Smooth muscle cell (in vitro differentiated cells): ENCODE measurements around the gene ARID5B. TPM values are rescaled to one million over a fixed set of nuclear protein-coding genes. Genes with fewer than 3 reads are reported as not detected.

Source experiments
- DNase-seq: peaks from one replicate; lab custom pipeline; 2025; ENCODE audit not compliant: unreplicated experiment; lab: John Stamatoyannopoulos, UW
- H2AFZ ChIP-seq: fragments of 200-600 bp; sonication (generic); 2 replicates; pipeline ENCODE4 v1.6.0; 2016; ENCODE audit warnings: antibody characterized with exemption, low read depth, mild to moderate bottlenecking
- H3F3A ChIP-seq: fragments of 200-600 bp; sonication (generic); 2 replicates; pipeline ENCODE4 v1.6.0; 2017; ENCODE audit warnings: antibody characterized with exemption, low read depth
- H3K27ac ChIP-seq: fragments of 200-600 bp; sonication (generic); 2 replicates; pipeline ENCODE4 v1.5.1; 2016; ENCODE audit warnings: low read depth, mild to moderate bottlenecking
- H3K27me3 ChIP-seq: fragments of 200-600 bp; sonication (generic); 2 replicates; pipeline ENCODE4 v1.6.1; 2016; ENCODE audit warnings: low read depth, mild to moderate bottlenecking
- H3K36me3 ChIP-seq: fragments of 200-600 bp; sonication (generic); 2 replicates; pipeline ENCODE4 v1.5.1; 2016; ENCODE audit warnings: low read depth
- H3K4me1 ChIP-seq: fragments of 200-600 bp; sonication (generic); 2 replicates; pipeline ENCODE4 v1.5.1; 2016; ENCODE audit warnings: low read depth
- H3K4me2 ChIP-seq: fragments of 200-600 bp; sonication (generic); 2 replicates; pipeline ENCODE4 v1.6.0; 2016; ENCODE audit warnings: mild to moderate bottlenecking
- H3K4me3 ChIP-seq: fragments of 200-600 bp; sonication (generic); 2 replicates; pipeline ENCODE4 v1.5.1; 2016; ENCODE audit warnings: mild to moderate bottlenecking
- H3K79me2 ChIP-seq: fragments of 200-600 bp; sonication (generic); 2 replicates; pipeline ENCODE4 v1.6.0; 2016; ENCODE audit warnings: low read depth, mild to moderate bottlenecking
- H3K9ac ChIP-seq: fragments of 200-600 bp; sonication (generic); 2 replicates; pipeline ENCODE4 v1.6.0; 2016; ENCODE audit warnings: low read depth
- H3K9me3 ChIP-seq: fragments of 200-600 bp; sonication (generic); replicated peaks from 2 replicates; pipeline ENCODE4 v1.5.1; 2016; ENCODE audit warnings: low read depth
- H4K20me1 ChIP-seq: fragments of 200-600 bp; sonication (generic); 2 replicates; pipeline ENCODE4 v1.6.0; 2016; ENCODE audit warnings: low read depth
- CTCF ChIP-seq: fragments of 200-600 bp; sonication (generic); IDR thresholded peaks from 2 replicates; pipeline ENCODE4 v1.5.1; 2017; ENCODE audit warnings: borderline replicate concordance, mild to moderate bottlenecking, antibody characterized with exemption; ENCODE audit not compliant: insufficient read depth, poor library complexity, severe bottlenecking
- WGBS: methylation state at CpG from one replicate; pipeline ENCODE4 v1.1.7; 2016; ENCODE audit warnings: low lambda C conversion rate; 5-methylcytosine and 5-hydroxymethylcytosine counted together
- polyA plus RNA-seq: library from polyadenylated mRNA; unstranded; fragments of >200 nt; fragmentation: Nextera tagmentation; extraction: Ambion mirVana; gene quantifications from 2 replicates; pipeline ENCODE4 v1.2.1, GENCODE V29; 2016
- total RNA-seq: library from RNA; depleted of rRNA; stranded (reverse); fragments of >200 nt; gene quantifications from 2 replicates; pipeline ENCODE4 v1.2.3, GENCODE V29; 2014

The ARID5B gene
- total and polyA plus RNA-seq, 2 experiments from 2014 or later = 49.0 to 67.6 TPM

- no peaks in the 10 kb centered on the region for H3K36me3 ChIP-seq
- H3K4me3 ChIP-seq = no peak overlapping the region
- no peak for TF ChIP-seq CTCF
- no peaks in the 10 kb centered on the region for H3K27me3 ChIP-seq
- no peak overlapping the region for H2AFZ ChIP-seq
- 90% methylated on average over 2 of the region's 2 CpGs for WGBS
- no peak overlapping the region for H3K27ac ChIP-seq
- no peak overlapping the region for H3K4me2 ChIP-seq
- H3K79me2 ChIP-seq = peaks cover 62% of the 10 kb centered on the region
- H3F3A ChIP-seq = no peaks in the 10 kb centered on the region
- no peaks in the 10 kb centered on the region for H3K4me1 ChIP-seq
- H4K20me1 ChIP-seq = peaks cover 77% of the 10 kb centered on the region
- H3K9me3 ChIP-seq = no peaks in the 10 kb centered on the region
- DNase-seq = no peak
- no peak overlapping the region for H3K9ac ChIP-seq
These were observed 58.3 kb downstream of the ARID5B start for GRCh38 chr10:61959814-61960213.

GRCh38 chr10:61960396-61961120, 59.1 kb downstream of the ARID5B start:
- Histone ChIP-seq H3F3A (no peaks in the 10 kb centered on the region), H3K9ac (no peak overlapping the region), H4K20me1 (peaks cover 69% of the 10 kb centered on the region), H3K4me3 (no peak overlapping the region), H3K79me2 (peaks cover 62% of the 10 kb centered on the region), H2AFZ (no peak overlapping the region), H3K4me2 (no peak overlapping the region), H3K9me3 (no peaks in the 10 kb centered on the region), H3K27me3 (no peaks in the 10 kb centered on the region), H3K4me1 (no peaks in the 10 kb centered on the region), H3K27ac (no peak overlapping the region), H3K36me3 (no peaks in the 10 kb centered on the region)
- no peak for TF ChIP-seq CTCF
- 93% methylated on average over 2 of the region's 2 CpGs for WGBS
- DNase-seq = no peak

DNA sequence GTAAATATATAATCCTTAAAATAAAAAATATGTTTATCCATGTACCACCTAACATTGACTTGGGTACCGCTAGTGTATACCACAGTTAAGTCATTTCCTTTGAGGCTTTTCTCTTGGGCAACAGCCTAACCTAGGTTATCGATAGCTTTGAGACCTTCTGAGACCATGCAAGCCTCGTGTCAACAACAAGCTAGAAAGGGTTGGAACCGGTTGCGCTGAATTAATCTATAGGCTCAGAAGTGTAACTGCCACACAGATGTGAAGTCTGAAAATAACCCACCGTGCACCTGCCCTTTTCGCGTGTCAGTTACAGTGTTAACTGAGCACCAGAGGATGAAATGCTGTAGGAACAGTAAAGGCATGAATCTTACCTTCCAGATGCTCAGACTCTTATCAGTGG, 59.8 kb downstream of the ARID5B start:
- peaks cover 68% of the 10 kb centered on the region for H4K20me1 ChIP-seq
- no peaks in the 10 kb centered on the region for H3K27me3 ChIP-seq
- WGBS = 86% methylated on average over 8 of the region's 8 CpGs
- H3K4me1 ChIP-seq = no peaks in the 10 kb centered on the region
- H3K4me2 ChIP-seq = no peak overlapping the region
- H3K79me2 ChIP-seq = peaks cover 65% of the 10 kb centered on the region
- no peak overlapping the region for H3K4me3 ChIP-seq
- no peaks in the 10 kb centered on the region for H3F3A ChIP-seq
- no peak for TF ChIP-seq CTCF
- H2AFZ ChIP-seq = no peak overlapping the region
- no peak for DNase-seq
- no peak overlapping the region for H3K9ac ChIP-seq
- H3K27ac ChIP-seq = no peak overlapping the region
- H3K36me3 ChIP-seq = no peaks in the 10 kb centered on the region
- H3K9me3 ChIP-seq = no peaks in the 10 kb centered on the region

DNA sequence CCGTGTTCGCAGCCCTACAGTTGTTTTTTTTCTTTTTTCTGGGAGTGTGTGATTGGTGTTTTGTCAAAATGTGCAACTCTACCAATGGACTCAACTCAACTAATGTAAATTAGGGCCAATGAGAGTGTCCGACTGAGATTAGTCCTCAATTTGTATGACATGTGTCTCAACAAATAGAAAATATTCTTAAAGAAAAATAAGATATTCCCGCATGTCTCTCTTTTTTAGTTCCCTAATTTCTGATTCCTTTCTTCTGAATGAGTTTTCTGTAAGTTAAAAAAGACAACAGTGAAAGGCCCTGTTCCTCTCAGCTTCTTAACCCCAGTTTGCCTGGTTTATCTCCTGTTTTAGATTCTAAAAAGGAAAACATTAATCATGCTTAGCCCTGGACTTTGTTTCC, 61.5 kb downstream of the ARID5B start:
- Histone ChIP-seq H4K20me1 (peaks cover 54% of the 10 kb centered on the region), H3K9ac (no peak overlapping the region), H3K9me3 (no peaks in the 10 kb centered on the region), H2AFZ (no peak overlapping the region), H3F3A (no peaks in the 10 kb centered on the region), H3K27ac (no peak overlapping the region), H3K4me3 (no peak overlapping the region), H3K27me3 (no peaks in the 10 kb centered on the region), H3K4me1 (no peaks in the 10 kb centered on the region), H3K79me2 (peaks cover 63% of the 10 kb centered on the region), H3K36me3 (no peaks in the 10 kb centered on the region), H3K4me2 (no peak overlapping the region)
- no peak for DNase-seq
- 80% methylated on average over 4 of the region's 4 CpGs for WGBS
- no peak for TF ChIP-seq CTCF
